Superior temporal gyrus (tissue), 1 donor: ENCODE measurements around the gene CHST11.
"Not testable (repeated sequence)": the region's sequence is repeated elsewhere in the genome, so short reads cannot be mapped to it uniquely, and the experiment has no call there.

Experiments used
- DNase-seq: peaks from one replicate; pipeline ENCODE4 v3.0.0-alpha.2; 2016; ENCODE audit errors: extremely low spot score

CHST11 gene

DNA sequence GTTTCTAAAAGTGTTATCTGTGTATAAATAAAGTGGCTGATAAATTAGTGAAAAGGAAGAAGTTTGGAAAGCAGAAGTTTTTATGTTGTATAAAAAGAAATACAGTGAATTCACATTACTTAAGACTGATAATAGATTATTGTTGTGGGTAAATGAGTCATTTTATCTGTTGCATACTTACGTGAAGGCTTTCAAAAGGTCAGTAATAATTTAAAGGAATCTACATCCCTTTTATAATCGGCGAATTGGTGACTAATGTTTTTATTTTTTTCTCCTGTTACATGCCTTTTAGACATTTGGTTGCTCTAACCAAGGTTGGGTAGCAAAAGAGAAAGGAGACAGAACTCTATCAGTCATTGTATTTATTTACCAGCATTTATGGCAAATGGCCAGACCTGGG is 345.5 kb downstream of the CHST11 start:
- no peak for DNase-seq

DNA sequence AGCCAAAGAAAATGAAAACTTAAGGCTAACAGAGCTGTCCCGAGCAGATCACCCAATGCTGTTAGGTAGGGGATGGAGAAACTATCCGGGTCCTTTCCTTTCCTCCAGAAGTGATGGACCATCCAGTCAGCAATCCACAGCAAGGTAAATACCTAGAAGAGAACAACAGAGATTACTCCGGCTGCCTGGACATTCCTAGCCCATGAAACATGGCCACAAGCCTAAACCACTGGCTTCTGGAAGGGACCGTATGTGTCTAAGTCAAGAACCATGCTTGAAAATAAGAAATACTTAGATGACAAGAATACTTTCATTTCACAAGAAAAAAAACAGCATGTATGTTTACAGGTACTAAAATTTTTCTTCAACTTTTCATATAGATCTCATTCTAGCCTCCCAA is 348.4 kb downstream of the CHST11 start:
- no peak for DNase-seq

DNA sequence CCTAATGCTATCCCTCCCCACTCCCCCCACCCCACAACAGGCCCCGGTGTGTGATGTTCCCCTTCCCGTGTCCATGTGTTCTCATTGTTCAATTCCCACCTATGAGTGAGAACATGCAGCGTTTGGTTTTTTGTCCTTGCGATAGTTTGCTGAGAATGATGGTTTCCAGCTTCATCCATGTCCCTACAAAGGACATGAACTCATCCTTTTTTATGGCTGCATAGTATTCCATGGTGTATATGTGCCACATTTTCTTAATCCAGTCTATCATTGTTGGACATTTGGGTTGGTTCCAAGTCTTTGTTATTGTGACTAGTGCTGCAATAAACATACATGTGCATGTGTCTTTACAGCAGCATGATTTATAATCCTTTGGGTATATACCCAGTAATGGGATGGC is 349.4 kb downstream of the CHST11 start:
- not testable (repeated sequence) for DNase-seq

DNA sequence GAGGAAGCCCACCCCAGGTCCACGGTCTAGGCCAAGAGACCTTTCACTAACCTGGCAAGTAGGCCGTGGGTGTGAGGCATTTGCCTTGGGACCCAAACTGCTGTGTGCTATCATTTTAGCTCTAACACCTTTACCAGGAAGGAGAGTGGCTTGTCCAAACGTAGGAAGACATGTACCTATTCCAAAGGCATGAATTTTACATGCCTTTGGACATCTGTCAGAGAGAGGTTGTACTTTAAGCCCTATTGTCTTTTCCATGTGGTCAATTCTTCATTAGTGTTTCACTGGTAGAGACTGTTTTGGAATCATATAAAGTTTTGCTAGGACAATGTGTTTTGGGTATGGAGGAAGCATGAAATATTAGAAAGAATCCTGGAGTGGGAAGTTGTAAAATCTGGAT is 352.5 kb downstream of the CHST11 start:
- DNase-seq, result no peak

DNA sequence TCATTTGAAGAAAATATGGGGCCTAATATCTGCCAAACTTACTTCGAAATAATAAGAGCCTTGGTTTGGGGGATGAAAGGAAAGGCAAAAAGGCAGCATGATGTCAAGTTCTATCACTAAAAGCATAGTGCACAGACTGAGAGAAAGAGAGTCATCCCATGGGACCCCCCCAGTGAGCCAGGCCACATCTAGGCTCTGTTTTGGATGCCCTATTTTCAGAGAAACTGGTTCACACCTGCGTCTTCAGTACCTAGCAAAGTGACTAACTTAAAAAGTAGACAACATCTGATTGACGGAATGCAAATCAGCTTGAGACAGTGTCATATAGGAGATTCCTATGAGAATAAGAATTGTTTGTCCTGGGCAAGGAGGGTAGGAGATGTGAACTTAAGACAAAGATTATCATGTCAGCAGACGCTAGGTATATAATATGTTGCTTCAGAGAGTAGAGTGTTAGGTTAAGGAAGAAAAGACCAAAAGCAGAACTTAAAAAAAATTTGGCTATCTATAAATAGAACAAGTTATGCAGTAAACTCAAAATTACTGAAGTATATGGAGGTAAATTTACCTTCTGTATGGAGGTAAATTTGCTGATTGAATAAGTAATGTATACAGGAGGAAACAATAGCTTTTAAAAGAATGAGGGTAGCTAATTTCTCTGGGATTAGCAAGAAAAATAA is 353.1 kb downstream of the CHST11 start:
- no peak for DNase-seq
